ENCODE results near the gene IL10. TPM values are rescaled to one million over a fixed set of nuclear protein-coding genes. Genes with fewer than 3 reads are reported as not detected.

The IL10 gene
- total RNA-seq, 1 donor from 2014 or later, result not detected

- no peak for TF ChIP-seq CTCF (conservative IDR thresholded peaks at IDR 0.05; ENCODE audit: low read depth, low read length)
- DNase-seq (ENCODE audit: low read depth), result no peak
- no peak overlapping the region for H3K4me3 ChIP-seq (ENCODE audit: low read depth, low read length)
These were observed 23.8 kb upstream of the IL10 start for GRCh38 chr1:206796116-206796515.

- H3K4me3 ChIP-seq (ENCODE audit: low read depth, low read length), result no peak overlapping the region
- no peak for TF ChIP-seq CTCF (conservative IDR thresholded peaks at IDR 0.05; ENCODE audit: low read depth, low read length)
- no peak for DNase-seq (ENCODE audit: low read depth)
These were observed 22.1 kb upstream of the IL10 start for GRCh38 chr1:206794294-206794908.

GRCh38 chr1:206793620-206794019 is 21.3 kb upstream of the IL10 start:
- no peak for DNase-seq (ENCODE audit: low read depth)
- H3K4me3 ChIP-seq (ENCODE audit: low read depth, low read length), result no peak overlapping the region
- no peak for TF ChIP-seq CTCF (conservative IDR thresholded peaks at IDR 0.05; ENCODE audit: low read depth, low read length)

- DNase-seq (ENCODE audit: low read depth), result no peak
- no peak overlapping the region for H3K4me3 ChIP-seq (ENCODE audit: low read depth, low read length)
- TF ChIP-seq CTCF (conservative IDR thresholded peaks at IDR 0.05; ENCODE audit: low read depth, low read length), result no peak
These were observed 20.8 kb upstream of the IL10 start for GRCh38 chr1:206792939-206793607.

- H3K4me3 ChIP-seq (ENCODE audit: low read depth, low read length), result no peak overlapping the region
- TF ChIP-seq CTCF (conservative IDR thresholded peaks at IDR 0.05; ENCODE audit: low read depth, low read length), result no peak
- DNase-seq (ENCODE audit: low read depth), result no peak
These were observed 18.4 kb upstream of the IL10 start for GRCh38 chr1:206790502-206791250.

GRCh38 chr1:206788487-206789050 is 16.3 kb upstream of the IL10 start:
- H3K4me3 ChIP-seq (ENCODE audit: low read depth, low read length), result no peak overlapping the region
- no peak for DNase-seq (ENCODE audit: low read depth)
- TF ChIP-seq CTCF (conservative IDR thresholded peaks at IDR 0.05; ENCODE audit: low read depth, low read length), result no peak

All from epithelial cell of proximal tubule (primary cell).